GM12875 (cell line): ENCODE measurements around the gene CAPN8.

ENCODE experiments used
- H3K4me3 ChIP-seq: one replicate; pipeline ENCODE4 v1.5.1; 2011; ENCODE audit warnings: low read depth, low read length, control low read depth
- CTCF ChIP-seq: IDR thresholded peaks from 2 replicates; pipeline ENCODE4 v1.5.1; 2011; ENCODE audit warnings: low read depth, mild to moderate bottlenecking, control low read depth, inconsistent platforms, low read length, moderate library complexity, borderline replicate concordance; ENCODE audit not compliant: insufficient read depth

The CAPN8 gene

GRCh38 chr1:223665592-223666312, at the start of gene CAPN8:
Gene CAPN8, minus strand, starts transcription at chr1:223665701. Its CDS starts 55 bp downstream, at chr1:223665646.
- no peak for TF ChIP-seq CTCF
- H3K4me3 ChIP-seq, result no peak within 1 kb of the TSS

GRCh38 chr1:223714849-223715603, 49.5 kb upstream of the CAPN8 start:
- no peak for TF ChIP-seq CTCF
- no peak overlapping the region for H3K4me3 ChIP-seq

- H3K4me3 ChIP-seq, result no peak overlapping the region
- TF ChIP-seq CTCF, result no peak
These were observed 48.9 kb upstream of the CAPN8 start for GRCh38 chr1:223714421-223714724.

- TF ChIP-seq CTCF, result no peak
- peak overlapping the region; percentile 62 for H3K4me3 ChIP-seq
These were observed 48.3 kb upstream of the CAPN8 start for GRCh38 chr1:223713546-223714420.

GRCh38 chr1:223712850-223713474, 47.5 kb upstream of the CAPN8 start:
- no peak for TF ChIP-seq CTCF
- peak overlapping the region; percentile 62 for H3K4me3 ChIP-seq

- H3K4me3 ChIP-seq, result peak within 1 kb of the TSS; percentile 62
- TF ChIP-seq CTCF, result peak; percentile 70
These were observed 46.8 kb upstream of the CAPN8 start, which contains the start of gene CAPN2 for GRCh38 chr1:223712194-223712849. Gene CAPN2, plus strand, starts transcription at chr1:223712539. Its CDS starts 102 bp downstream, at chr1:223712641.
